OCI-LY3 (cell line): Measurements from ENCODE around the gene MAGEB4.

Source experiments
- H2AFZ ChIP-seq: fragments of 200-600, 300-600 bp; shearing (Covaris generic); 2 replicates; pipeline ENCODE4 v1.6.0; 2014; ENCODE audit warnings: antibody characterized with exemption, low read depth, low read length
- H3K27ac ChIP-seq: fragments of 200-600, 300-600 bp; sonication (generic); 2 replicates; pipeline ENCODE4 v1.5.1; 2014; ENCODE audit warnings: mild to moderate bottlenecking, low read length, moderate library complexity, mixed read lengths
- H3K27me3 ChIP-seq: fragments of 200-600, 300-600 bp; sonication (generic); 2 replicates; pipeline ENCODE4 v1.6.1; 2014; ENCODE audit warnings: low read depth, low read length, mixed read lengths
- H3K36me3 ChIP-seq: fragments of 200-600, 300-600 bp; sonication (generic); replicated peaks from 2 replicates; pipeline ENCODE3; 2014; ENCODE audit warnings: low read depth, low read length, mixed read lengths
- H3K4me1 ChIP-seq: fragments of 300-600, 200-600 bp; sonication (generic); 2 replicates; pipeline ENCODE4 v1.6.1; 2014; ENCODE audit warnings: low read length, mixed read lengths
- H3K4me2 ChIP-seq: fragments of 200-600, 300-600 bp; sonication (generic); 2 replicates; pipeline ENCODE4 v1.6.1; 2014; ENCODE audit warnings: low read length, mixed read lengths
- H3K4me3 ChIP-seq: fragments of 300-600, 200-600 bp; sonication (generic); 2 replicates; pipeline ENCODE4 v1.5.1; 2014; ENCODE audit warnings: antibody characterized with exemption, mild to moderate bottlenecking, low read length, moderate library complexity
- H3K79me2 ChIP-seq: fragments of 300-600, 200-600 bp; shearing (Covaris generic); 2 replicates; pipeline ENCODE4 v1.6.1; 2014; ENCODE audit warnings: mild to moderate bottlenecking, low read length, mixed read lengths
- H3K9ac ChIP-seq: fragments of 300-600, 200-600 bp; shearing (Covaris generic); 2 replicates; pipeline ENCODE4 v1.6.0; 2014; ENCODE audit warnings: mild to moderate bottlenecking, low read length, moderate library complexity
- H3K9me3 ChIP-seq: fragments of 200-600, 300-600 bp; shearing (Covaris generic); 2 replicates; pipeline ENCODE4 v1.6.1; 2014; ENCODE audit warnings: low read length, mixed read lengths; ENCODE audit not compliant: insufficient read depth
- H4K20me1 ChIP-seq: fragments of 200-600, 300-600 bp; sonication (generic); 2 replicates; pipeline ENCODE4 v1.6.1; 2016; ENCODE audit warnings: low read length, mixed read lengths; ENCODE audit not compliant: insufficient read depth
- CTCF ChIP-seq: fragments of 200-600, 300-600 bp; sonication (generic); IDR thresholded peaks from 2 replicates; pipeline ENCODE4 v1.5.1; 2014; ENCODE audit warnings: antibody characterized with exemption, low read length, low read depth
- EZH2phosphoT487 ChIP-seq: fragments of 200-600 bp; shearing (Covaris generic); IDR thresholded peaks from 2 replicates; pipeline ENCODE4 v1.6.1; 2018; ENCODE audit warnings: antibody characterized with exemption, mixed run types, low read depth

MAGEB4 gene

GRCh38 chrX:30270639-30271038 is 28.8 kb downstream of the MAGEB4 start:
- H4K20me1 ChIP-seq: no peaks in the 10 kb centered on the region
- H3K79me2 ChIP-seq: no peaks in the 10 kb centered on the region
- H3K27me3 ChIP-seq: no peaks in the 10 kb centered on the region
- TF ChIP-seq EZH2phosphoT487: no peak
- no peak for TF ChIP-seq CTCF
- H3K4me2 ChIP-seq: peak overlapping the region; percentile 27
- H3K4me3 ChIP-seq: no peak overlapping the region
- no peak overlapping the region for H3K9ac ChIP-seq
- H3K4me1 ChIP-seq: peaks cover 14% of the 10 kb centered on the region
- no peaks in the 10 kb centered on the region for H3K9me3 ChIP-seq
- H3K27ac ChIP-seq: no peak overlapping the region
- no peak overlapping the region for H2AFZ ChIP-seq
- H3K36me3 ChIP-seq: no peaks in the 10 kb centered on the region

GRCh38 chrX:30275498-30275897 is 33.7 kb downstream of the MAGEB4 start:
- Histone ChIP-seq H3K36me3 (no peaks in the 10 kb centered on the region), H3K79me2 (no peaks in the 10 kb centered on the region), H4K20me1 (no peaks in the 10 kb centered on the region), H2AFZ (no peak overlapping the region), H3K9ac (no peak overlapping the region), H3K4me3 (no peak overlapping the region), H3K27ac (no peak overlapping the region), H3K4me1 (peaks cover 13% of the 10 kb centered on the region), H3K9me3 (no peaks in the 10 kb centered on the region), H3K27me3 (no peaks in the 10 kb centered on the region), H3K4me2 (no peak overlapping the region)
- no peak for TF ChIP-seq EZH2phosphoT487
- TF ChIP-seq CTCF: peak; percentile 54

GRCh38 chrX:30278365-30278764 is 36.6 kb downstream of the MAGEB4 start:
- TF ChIP-seq CTCF: no peak
- TF ChIP-seq EZH2phosphoT487: no peak
- no peak overlapping the region for H3K27ac ChIP-seq
- no peaks in the 10 kb centered on the region for H3K9me3 ChIP-seq
- no peak overlapping the region for H2AFZ ChIP-seq
- H3K4me3 ChIP-seq: no peak overlapping the region
- no peaks in the 10 kb centered on the region for H3K79me2 ChIP-seq
- no peaks in the 10 kb centered on the region for H3K27me3 ChIP-seq
- peaks cover 5% of the 10 kb centered on the region for H3K4me1 ChIP-seq
- no peak overlapping the region for H3K9ac ChIP-seq
- H3K36me3 ChIP-seq: no peaks in the 10 kb centered on the region
- no peaks in the 10 kb centered on the region for H4K20me1 ChIP-seq
- H3K4me2 ChIP-seq: no peak overlapping the region

- H3K79me2 ChIP-seq: no peaks in the 10 kb centered on the region
- no peak overlapping the region for H2AFZ ChIP-seq
- no peak overlapping the region for H3K9ac ChIP-seq
These were observed 38.6 kb downstream of the MAGEB4 start for GRCh38 chrX:30280428-30280827.

More at GRCh38 chrX:30280428-30280827, 38.6 kb downstream of the MAGEB4 start:
- H3K4me3 ChIP-seq: no peak overlapping the region
- H3K27ac ChIP-seq: no peak overlapping the region
- H3K36me3 ChIP-seq: no peaks in the 10 kb centered on the region
- H3K4me2 ChIP-seq: no peak overlapping the region
- no peaks in the 10 kb centered on the region for H3K27me3 ChIP-seq
- TF ChIP-seq EZH2phosphoT487 (no peak), CTCF (no peak)
- peaks cover 5% of the 10 kb centered on the region for H3K4me1 ChIP-seq
- no peaks in the 10 kb centered on the region for H3K9me3 ChIP-seq
- no peaks in the 10 kb centered on the region for H4K20me1 ChIP-seq
